Measurements from ENCODE around the gene ATXN7L3.

Gene ATXN7L3

DNA sequence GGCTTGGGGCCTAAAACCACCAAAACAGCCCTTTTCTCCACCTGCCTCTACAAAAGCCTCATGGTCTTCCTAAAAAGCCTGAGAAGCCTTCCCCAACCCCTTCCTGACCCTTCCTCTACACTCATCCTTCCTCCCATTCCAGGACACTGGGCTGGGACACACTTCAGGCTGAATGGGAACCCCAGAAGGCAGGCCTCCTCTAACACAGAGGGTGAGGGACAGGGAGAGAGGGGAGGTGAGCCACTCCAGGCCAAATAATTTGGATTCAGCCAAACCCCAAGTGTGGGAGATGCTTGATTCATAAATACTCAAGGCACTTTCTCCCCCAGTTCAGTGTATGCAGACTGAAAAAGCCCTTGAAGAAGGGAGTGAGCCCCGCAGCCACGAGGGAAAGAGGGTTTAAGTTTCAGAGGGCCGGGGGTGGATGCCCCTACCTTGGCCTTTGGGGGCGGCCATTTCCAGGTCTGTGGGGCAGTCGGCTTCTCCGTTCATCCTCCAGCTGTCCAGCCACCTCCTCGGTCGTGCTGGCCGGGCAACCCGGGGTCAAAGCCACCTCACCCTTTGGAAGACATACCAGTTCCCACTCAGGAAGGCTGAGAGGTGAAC lies 18.2 kb upstream of the ATXN7L3 start:
- DNase-seq = no peak

DNA sequence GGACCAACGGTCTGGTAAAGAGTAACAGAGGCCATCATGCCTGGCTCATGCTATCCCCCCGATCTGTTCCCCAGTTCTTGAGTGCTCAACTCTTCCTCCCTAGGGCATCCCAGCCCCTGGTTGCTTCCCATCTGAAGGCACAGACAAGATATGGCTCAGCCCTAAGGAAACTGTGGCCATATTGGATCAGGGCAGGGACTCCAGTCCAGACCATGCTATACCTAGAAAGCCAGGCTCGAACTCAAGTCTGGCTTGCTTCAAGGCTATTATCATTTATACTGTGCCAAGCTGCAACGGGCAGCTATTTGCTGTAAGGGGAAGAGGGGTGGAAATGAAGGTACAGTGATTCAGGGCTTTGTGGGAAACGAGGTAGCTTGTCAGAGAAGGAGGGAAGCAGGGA lies 17.0 kb upstream of the ATXN7L3 start:
- DNase-seq = no peak

DNA sequence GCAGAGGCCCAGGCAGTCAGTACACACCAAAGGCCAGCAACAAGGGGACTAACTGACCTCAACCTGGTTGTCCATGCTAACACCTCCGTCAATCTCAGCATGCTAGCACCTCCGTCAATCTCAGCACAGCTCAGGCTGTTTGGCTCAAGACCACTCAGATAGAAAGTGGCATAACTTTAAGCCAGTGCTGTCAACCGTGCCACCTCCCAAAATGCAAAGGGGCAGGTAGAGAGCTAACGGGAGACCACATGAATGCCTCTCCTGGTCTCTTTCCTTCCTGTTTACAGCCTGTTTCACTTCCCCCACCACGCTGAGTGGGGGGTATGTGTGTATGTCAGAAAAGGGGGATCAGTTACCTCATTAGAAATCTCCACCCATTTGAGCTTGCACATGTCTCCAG lies 16.5 kb upstream of the ATXN7L3 start:
- DNase-seq = no peak

DNA sequence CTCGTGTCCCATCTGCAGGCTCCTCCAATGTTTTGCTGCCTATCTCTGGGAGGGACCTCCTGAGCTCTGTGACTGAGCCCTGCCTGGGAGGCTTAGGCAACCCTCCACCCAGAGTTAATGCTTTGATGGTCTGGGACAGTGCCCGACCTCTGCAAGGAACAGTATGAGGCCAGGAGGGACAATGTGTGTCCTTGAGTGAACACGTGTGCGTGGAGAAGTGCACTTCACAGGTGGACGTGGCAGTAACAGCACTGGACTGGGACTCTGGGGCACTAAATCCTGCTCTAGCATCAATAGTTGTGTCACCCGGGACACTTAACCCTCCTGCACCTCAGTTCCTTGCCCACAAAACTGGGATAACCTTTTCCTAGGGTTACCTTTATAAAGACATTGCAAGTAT lies 15.2 kb upstream of the ATXN7L3 start:
- DNase-seq = no peak

DNA sequence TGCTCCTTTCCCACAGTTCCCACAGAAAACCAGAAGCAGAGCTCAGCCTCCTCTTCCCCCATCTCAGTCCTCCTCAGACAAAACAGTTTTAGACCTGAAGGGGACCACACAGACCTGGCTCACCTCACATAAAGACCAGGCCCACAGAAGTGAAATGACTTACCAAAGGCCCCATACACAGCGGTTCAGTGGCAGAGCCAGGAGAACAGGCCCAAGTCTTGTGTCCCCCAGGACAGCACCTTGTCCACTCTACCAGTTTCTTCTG lies 14.5 kb upstream of the ATXN7L3 start:
- no peak for DNase-seq

DNA sequence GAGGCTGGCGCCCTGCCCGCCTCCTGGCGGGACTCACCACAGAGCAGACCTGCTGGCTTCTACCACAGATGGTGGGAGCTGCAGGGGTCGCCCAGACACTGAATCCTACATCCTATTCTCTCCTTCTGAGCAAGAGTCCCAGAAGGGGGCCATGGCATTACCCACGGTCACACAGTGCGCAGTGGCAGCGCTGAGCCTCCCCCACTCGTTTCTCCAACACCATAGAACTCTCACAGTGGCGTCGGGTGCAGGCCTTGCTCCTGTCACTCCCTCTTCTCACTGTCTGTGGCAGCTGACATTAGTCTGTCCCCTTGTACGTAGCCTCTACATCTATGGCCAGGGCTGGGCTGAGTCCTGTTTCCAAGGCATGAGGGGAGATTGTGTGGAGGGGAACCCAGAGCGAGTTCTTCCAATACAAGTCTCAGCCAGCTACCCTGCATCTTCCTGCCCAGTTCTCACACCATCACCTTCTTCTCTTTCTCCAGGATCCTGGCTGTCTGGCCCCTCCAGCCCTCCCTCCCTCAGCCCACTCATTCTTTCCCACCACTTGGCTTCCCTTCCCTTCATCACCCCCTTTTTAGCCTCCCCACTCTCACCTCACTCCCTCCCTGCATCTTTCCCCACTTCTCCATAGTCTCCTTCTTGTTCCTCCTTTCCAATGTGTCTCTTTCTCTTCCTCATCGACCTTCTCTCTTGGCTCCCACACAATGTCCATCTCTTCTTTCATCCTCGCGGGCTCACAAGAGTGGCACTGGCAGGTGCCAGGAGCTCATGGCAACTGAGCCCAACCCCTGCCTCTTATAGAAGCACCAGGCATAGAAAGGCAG lies 13.9 kb upstream of the ATXN7L3 start:
- DNase-seq = no peak

DNA sequence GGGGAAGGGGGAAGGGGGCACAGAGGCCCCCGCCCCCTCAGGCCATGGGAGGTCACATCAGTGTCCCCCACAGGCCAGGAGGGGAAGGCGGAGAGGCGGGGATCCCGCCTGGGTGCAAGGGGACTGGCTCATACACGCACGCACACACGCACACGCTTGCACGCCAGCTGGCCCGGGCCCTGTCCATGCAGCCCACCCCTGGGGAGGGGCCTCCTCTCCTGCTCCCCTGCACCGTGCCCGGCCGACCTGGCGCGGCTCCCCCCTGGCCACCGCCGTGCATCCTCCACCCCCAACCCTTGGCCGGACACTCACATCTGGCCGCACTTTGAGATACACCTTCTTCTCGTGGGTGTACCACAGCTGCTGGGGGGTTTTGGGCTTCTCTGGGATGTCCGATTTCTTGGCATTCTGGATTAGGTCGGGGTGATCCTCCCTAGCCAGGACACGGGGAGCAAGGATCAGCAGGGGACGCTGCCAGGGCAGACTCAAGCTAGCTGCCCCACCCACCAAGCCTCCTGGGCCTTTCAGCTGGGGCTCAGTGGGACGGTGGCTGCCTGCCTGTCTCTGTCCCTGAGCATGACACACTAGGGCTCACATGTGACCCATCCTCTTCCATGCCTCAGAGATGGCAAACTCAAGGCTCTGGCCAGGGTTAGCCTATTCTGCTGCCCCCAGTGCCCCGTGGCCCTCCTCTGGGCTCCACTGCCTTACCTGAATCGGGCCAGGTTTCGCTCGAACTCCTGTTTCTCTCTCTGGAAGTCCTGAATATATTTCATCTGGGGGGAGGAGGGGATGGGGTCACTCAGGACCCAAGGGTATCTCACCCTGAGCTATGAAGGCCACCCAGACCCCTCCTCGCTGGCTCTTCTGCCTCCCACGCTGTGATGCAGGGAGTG lies 13.1 kb upstream of the ATXN7L3 start:
- DNase-seq = no peak

DNA sequence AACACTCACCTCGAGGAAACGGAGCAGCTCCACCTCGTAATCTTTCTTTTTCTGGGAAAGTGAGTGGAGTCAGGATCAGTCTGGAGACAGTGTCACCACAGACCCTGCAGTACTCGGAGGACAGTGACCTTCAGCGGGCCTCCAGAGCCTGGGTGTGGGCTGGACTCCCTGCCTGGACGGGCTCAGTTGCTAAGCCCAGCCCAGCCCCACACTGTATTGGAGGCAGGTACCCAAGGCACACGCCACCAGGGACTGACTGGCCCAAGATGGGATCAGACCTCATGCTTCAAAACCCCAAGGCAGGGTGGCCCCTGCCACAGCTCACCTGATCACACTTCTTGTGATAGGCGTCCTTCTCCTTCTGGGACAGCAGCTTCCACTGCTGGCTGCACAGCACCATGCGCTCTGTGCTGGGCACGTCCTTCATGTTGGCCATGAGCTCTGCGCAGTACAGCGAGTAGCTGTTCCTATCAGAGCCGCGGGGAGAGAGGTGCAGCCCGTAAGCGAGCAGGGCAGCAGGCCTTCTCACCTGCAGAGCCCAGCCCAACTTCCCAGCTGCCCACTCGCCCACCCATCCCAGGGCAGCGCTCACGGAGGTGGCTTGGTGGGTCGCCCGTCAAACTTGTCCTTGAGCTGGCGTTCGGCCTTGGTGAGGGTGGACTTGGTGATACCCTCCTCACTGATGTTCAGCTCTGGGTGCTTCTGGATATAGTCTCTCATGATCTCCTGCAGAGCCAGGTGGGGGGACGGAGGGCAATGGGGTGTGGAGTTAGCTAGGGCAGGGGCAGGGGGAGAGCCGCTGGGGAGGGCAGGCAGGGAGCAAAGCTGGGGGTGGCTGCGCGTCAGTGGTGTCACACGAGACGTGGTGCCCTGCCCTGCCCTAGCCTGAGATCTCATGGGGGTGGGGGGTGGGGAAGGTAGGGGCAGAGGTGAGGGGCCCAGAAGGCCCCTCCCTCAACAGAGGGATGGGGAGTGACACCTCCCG lies 11.9 kb upstream of the ATXN7L3 start:
- DNase-seq = no peak

DNA sequence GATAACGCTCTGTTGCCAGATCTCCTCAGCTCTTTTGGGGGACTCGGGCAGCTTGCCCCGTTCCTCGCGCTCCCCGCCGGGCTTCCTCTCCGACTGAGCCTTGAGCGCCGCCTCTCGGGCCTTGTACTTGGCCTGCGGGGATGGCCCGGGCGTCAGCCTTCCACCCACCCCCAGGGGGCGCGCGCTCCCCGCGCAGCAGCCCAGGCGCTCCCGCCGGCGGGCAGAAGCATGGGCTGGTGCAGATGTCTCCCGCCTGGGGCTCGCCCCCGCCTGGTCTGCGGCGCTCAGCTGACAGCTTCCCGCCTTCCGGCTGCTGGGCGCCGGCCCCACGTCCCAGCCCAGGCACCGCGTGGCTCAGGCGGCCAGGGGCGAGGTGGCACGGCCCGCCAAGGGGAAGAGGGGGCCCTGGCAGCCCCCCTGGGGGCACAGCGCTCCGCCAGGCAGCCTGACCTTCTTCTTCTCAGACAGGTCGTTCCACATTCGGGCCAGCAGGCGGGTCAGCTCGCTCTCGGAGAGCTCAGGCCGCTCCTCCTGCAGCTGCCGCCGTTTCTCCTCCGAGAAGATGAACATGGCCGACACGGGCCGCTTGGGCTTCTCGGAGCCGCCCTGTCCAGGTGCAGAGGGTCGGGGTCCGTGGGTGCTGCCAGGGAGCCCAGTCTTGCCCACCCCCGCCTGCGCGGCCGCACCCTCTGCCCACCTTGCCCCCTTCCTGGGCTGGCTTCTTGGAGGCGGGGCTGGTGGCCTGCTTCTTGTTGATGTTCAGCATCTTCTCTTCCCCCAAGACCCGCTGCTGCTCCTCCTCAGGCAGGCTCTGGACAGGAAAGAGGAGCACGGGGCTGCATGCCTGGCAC lies 10.9 kb upstream of the ATXN7L3 start:
- peak; percentile 92 for DNase-seq

DNA sequence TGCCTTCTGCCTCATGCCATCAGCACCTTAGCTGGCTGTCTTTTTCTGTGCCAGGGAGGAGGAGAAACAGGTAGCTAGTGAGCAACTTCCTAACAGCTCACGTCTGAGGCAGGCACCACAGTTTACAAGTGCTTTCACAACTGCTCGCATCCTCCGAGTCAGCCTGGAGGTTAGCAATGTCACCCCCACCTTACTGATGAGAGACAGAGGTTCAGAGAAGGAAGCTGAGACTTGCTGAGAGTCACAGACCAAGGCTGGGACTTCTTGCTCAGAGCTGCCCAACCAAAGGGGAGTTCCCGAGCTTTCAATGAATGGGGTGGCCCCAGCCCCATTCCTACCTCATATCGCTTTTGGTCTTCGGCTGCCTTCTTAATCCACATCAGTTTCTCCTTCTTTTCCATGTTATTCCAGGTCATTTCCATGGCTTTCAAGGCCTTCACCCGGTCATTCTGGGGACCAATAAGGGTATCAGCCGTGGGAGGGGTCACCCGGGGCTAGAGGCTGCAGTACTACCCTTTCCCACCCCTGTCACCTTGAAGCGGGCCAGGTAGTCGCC lies 10.2 kb upstream of the ATXN7L3 start:
- DNase-seq = no peak

DNA sequence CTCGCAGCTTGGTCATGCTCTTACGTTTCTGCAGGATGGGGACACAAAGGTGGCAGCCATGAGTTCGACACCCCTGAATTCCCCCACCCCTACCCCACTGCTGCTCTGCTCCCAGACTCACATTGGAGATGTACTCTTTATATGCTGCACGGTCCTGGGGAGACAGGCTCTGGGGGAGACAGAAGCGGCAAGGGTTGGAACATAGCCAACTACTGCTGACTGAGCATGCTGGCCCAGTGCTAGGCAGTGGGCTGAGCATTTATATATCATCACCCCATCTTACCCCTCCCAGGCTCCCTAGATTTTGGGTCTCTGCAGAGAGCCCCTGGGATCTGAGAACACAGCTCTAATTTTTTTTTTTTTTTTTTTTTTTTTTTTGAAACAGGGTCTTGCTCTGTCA lies 8.1 kb upstream of the ATXN7L3 start:
- no peak for DNase-seq

DNA sequence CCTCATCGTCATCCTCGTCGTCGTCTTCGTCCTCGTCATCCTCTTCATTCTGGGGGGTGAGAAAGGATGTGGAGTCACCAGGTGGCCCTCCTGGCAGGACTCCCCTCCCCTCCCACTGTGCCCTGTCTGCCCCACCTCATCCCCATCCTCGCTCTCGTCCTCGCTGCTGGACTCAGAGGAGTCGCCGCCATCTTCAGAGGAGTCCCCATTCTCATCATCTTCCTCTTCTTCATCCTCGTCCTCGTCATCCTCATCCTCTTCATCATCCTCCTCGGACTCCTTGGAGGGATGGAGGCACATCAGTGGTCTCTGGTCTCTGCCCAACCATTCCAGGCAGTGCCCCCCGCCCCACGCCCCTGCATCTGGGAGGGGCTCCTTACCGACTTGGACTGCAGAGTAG lies 7.6 kb upstream of the ATXN7L3 start:
- no peak for DNase-seq

DNA sequence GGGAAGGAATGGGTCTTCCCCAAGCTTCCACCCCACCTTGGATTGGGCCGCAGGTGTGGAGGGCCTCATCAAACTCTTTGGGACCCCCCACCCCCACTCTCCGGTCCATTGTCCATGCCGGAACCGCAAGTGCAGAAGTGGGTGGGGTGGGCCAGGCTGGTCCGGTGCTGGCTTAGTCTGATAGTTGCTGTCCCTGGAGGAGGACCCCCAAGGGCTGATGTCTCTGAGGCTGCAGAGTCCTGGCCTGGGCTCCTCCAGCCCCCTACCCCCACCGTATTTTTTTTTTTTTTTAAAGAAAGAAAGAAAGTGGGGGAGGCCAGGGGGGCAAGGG lies 7.1 kb upstream of the ATXN7L3 start:
- DNase-seq = no peak

DNA sequence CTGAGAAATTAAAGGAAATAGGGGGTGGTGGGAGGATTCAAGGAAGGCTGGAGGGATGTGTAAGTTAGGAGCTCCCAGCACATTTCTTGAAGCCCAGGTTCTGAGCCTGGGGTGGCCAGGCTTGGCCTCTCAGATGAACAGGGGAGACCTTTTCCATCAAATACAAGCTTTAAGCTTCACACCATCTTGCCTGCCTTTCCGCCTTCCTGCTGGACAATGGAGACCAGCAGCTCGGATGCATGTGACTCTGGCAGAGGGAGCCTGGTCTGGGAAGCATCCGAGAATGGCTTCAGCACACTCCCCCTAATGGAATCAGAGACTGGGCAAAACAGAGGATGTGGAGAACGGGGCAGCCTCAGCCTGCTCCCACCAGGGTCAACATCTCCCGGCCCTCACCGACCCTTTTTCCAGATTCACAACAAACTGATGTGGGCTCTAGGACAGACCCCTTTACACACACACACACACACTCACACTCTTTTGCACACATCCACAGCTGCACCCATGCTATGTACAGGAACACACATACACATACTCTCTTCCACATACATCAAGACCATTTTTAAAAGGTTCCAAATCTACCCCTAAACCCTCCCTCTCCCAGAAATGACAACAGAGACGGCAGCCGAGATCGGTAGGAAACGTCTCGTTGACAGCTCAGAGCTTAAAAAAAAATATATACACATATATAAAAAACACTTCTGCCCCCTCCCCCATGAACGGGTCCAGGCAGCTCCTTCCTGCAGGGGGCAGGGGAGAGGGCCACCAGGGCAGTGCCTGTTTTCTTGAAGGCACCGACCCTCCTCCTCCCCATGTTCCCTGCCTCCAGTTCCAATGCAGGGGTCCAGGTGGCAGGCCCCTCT lies 6.5 kb upstream of the ATXN7L3 start:
- no peak for DNase-seq

DNA sequence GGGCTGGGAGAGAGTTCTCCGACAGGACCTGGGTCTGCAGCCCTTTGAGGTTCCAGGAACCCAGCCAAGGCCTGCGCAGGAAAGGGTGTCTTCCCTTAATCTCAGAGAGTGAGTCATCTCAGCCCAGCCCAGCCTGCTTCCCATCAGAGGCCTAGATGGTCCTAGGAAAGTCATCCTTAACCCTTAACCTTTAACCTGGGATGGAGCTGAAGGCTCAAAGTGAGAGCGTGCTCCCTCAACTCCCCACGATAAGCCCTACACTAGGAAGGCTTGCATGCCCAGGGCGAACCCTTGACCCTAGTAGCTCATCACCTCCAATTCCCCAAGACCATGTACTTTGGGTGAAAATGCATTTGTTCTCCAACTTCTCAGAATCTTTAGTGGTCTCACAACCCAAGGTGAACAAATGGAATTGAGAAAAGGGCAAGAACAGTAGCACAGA lies 4.8 kb upstream of the ATXN7L3 start:
- no peak for DNase-seq

DNA sequence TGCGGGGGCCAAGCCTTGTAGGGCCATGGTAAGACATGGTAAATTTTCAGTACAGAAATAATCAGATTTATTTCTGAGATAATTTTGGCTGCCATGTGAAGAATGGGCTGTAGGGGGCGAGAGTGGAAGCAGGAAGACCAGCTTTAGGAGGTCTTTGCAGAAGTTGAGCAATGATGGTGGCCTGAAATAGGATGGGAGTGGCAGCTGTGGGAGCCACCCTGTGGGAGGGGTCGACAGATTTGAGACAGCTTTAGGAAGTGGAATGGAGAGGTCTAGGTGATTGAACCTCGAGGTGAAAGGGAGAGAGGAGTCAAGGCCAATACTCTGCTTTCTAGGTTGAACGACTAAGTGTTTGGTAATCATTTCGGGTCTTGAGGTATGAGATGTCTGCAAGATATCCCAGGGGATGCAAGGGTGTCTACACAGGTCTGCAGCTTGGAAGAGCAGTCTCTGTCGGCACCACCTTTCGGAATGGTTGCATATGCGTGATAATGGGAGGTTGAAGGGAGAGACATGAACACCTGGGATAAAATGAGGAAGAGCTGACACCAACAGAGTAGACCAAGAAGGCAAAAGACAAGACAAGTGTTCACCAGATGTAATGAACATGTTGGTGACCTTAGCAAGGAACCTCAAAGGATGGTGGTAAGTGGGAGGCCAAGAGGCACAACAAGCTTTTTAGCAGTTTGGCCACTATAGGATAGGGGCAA lies 4.2 kb upstream of the ATXN7L3 start:
- no peak for DNase-seq

DNA sequence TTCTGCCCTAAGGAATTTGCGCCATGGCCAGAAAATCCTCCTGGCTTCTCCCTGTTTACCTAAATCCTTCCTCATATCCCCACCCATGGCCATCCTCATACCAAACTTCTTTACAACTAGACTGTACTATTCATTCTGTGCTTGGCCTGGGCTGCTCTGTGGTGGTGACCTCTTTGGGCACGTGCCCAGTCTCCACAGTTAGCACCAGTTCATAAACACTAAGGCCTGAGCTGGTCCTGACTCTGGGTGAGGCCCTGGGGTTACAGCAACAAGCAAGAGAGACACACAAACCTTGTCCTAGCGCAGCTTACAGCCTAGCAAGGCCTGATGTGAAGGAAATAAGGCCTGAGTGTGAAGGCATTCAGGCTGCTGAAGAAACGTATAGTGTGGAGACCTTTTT lies 3.1 kb upstream of the ATXN7L3 start:
- no peak for DNase-seq

DNA sequence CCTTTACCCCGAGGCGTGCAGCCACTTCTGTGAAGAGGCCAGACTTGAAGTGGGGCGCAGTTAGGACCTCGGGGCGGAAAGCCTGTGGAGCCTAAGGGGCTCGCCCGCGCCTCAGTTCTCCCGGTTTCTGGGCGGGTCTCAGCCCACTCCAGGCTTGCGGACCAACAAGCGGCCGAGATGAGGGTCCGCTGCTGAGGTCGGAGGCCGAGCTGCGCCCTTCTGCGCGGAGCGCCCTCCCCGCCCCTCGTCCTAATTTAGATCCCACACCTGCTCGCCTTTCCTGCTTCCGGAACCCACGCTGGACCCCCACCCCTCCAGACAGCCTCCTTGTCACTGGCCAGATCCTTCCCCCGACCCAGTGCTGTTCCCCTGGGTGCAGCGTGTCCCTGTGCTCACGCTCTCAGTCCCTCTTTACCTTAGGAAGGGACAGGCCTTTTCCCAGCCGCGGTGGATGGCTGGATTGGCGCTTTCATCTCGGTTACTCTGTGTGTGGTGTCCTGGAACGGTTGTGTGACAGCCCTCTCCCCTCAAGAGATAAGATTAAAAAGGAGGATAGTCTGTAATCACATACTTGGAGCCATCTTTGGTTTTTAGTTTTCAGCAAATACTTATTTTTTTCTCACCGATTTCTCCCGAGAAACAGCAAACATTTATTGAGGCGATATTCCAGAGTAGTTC lies 933 bp upstream of the ATXN7L3 start:
- peak; percentile 39 for DNase-seq

All from midbrain (tissue), 1 donor.